ENCODE data around the gene TPCN2.

Gene TPCN2

GRCh38 chr11:69002570-69003231 lies 46.0 kb upstream of the TPCN2 start:
- no peak for DNase-seq (ENCODE audit: low read depth)
- no peak for TF ChIP-seq CTCF (conservative IDR thresholded peaks at IDR 0.05; ENCODE audit: low read length)
- no peak overlapping the region for H3K4me3 ChIP-seq (ENCODE audit: low read length)

GRCh38 chr11:69003301-69003865 lies 45.3 kb upstream of the TPCN2 start:
- no peak for TF ChIP-seq CTCF (conservative IDR thresholded peaks at IDR 0.05; ENCODE audit: low read length)
- H3K4me3 ChIP-seq (ENCODE audit: low read length): no peak overlapping the region

DNA sequence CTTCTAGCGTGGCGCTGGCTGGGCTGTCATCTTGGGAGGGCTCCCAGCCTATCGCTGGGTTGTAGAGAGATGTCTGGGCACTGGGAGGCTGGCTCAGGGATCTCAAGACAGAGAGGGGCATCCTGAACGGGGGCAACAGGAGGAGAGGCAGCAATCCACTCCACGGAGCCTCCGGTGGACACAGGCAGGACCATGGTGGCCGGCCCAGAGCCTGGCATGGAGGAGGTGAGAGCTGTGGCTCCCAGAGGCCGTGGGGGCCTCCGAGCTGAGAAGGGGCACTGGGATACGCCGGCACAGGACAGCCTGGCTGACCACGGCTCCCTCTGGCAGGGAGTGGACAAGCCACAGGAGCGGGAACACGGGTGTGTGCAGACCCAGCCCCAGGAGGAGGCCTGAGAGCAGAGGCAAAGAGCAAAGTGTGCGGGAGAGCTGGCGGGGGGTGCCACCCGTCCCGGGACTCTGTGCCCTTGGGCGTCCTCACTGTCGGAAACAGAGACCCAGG lies 44.8 kb upstream of the TPCN2 start:
- no peak for TF ChIP-seq CTCF (conservative IDR thresholded peaks at IDR 0.05; ENCODE audit: low read length)
- DNase-seq (ENCODE audit: low read depth): no peak
- no peak overlapping the region for H3K4me3 ChIP-seq (ENCODE audit: low read length)

More at GRCh38 chr11:69003301-69003865, 45.3 kb upstream of the TPCN2 start:
- no peak for DNase-seq (ENCODE audit: low read depth)

- no peak overlapping the region for H3K4me3 ChIP-seq (ENCODE audit: low read length)
- no peak for DNase-seq (ENCODE audit: low read depth)
- TF ChIP-seq CTCF (conservative IDR thresholded peaks at IDR 0.05; ENCODE audit: low read length): no peak
Observed at GRCh38 chr11:69004411-69005182, 44.1 kb upstream of the TPCN2 start.

DNA sequence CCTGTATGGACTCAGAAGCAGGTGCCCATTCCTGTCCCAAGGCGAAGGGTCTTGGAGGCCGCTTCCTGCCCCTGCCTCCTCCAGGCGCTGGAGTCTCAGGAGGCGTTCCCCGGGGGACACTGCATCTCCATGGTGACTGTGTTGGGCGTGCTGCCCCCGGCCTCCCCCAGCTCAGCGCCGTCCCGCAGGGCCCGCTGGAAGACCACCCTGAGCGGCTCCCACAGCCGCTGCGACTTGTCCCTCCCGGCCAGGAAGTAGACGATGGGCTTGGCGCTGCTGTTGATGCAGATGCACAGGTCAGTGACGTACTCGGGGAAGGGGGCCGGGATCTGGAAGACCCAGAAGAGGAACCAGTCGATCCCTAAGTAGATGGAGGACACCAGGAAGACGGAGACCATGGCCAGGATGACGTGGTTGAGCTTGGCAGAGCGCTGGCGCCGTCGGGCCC lies 43.5 kb upstream of the TPCN2 start:
- no peak for DNase-seq (ENCODE audit: low read depth)
- TF ChIP-seq CTCF (conservative IDR thresholded peaks at IDR 0.05; ENCODE audit: low read length): no peak
- no peak overlapping the region for H3K4me3 ChIP-seq (ENCODE audit: low read length)

DNA sequence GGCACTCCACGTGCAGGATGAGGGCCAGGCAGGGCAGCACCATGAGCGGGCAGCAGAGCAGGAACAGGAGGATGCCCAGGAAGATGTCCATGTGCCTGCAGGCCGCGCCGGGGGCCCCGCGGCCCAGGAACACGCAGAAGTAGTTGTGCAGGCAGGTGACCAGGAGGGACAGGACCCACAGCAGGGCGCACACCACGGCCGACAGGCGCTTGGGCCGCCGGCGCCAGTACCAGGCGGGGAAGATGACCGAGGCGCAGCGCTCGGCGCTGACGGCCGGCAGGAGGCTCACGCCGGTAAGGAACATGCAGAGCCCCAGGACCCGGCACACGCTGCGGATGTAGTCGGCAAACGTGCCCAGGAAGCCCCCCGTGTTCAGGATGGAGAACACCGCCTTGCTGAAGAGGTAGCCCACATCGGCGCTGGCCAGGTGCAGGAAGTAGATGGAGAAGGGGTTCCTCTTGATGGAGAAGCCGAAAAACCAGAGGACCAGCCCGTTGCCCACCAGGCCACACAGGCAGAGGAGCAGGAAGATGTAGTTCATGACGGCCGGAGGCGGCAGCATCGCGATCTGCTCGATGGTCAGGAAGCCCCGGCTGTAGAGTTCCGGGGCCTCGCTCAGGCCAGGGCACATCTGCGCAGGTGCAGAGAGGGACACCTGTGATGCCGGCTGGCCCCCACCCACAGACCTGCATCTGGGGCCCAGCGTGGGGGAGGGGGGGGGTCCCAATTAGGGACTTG lies 42.9 kb upstream of the TPCN2 start:
- DNase-seq (ENCODE audit: low read depth): no peak
- H3K4me3 ChIP-seq (ENCODE audit: low read length): no peak overlapping the region
- no peak for TF ChIP-seq CTCF (conservative IDR thresholded peaks at IDR 0.05; ENCODE audit: low read length)
